Measurements from ENCODE around the gene PPP4R3B. TPM values are rescaled to one million over a fixed set of nuclear protein-coding genes. Genes with fewer than 3 reads are reported as not detected.

The PPP4R3B gene
- total and polyA plus RNA-seq, 2 of the 8 experiments (the other 6 are each of a cell fraction or from before 2014, with no cell fraction given): 8.5 to 39.1 TPM

DNA sequence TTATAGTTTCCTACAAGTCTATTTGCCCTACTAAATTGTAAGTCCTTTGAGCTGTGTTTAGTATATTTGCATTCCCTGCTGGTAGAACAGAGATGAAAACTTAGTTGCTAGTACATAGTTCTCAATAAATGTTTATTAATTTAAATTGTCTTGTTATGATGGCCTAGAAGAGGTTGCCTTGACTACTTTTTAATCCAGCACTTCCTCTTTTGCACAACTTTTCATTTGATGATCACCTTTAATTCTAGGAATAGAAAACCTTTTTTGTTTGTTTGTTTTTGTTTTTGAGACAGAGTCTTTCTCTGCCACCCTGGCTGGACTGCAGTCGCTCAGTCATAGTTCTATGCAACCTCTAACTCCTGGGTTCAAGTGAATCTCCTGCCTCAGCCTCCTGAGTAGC lies 91.2 kb downstream of the PPP4R3B start:
- no peak overlapping the region for H3K56ac ChIP-seq (replicated peaks; ENCODE audit: insufficient read length, low read depth, low read length)
- no peaks in the 10 kb centered on the region for H3K27me3 ChIP-seq (replicated peaks in 1 of 4; ENCODE audit: control insufficient read depth in 3 of 4, extremely low read depth in 1 of 4, insufficient read depth in 3 of 4, low read length in 3 of 4)
- H4K8ac ChIP-seq (ENCODE audit: extremely low read depth, insufficient read depth, low read length): no peak overlapping the region
- no peak overlapping the region for H3K9ac ChIP-seq (replicated peaks in 1 of 4; ENCODE audit: extremely low read depth in 1 of 4, low read depth in 3 of 4, low read length in 3 of 4)
- CTCF ChIA-PET (ENCODE audit: partially characterized antibody): interaction anchor here (0.6 kb wide), 1 partner anchor 126 kb away, joined by 3 read pairs; no protein-coding TSS in a partner anchor
- H3K79me2 ChIP-seq (ENCODE audit: control insufficient read depth in 1 of 2, insufficient read depth in 2 of 2, low read length in 2 of 2): no peaks in the 10 kb centered on the region
- no peaks in the 10 kb centered on the region for H3K4me1 ChIP-seq (replicated peaks in 1 of 4; ENCODE audit: control insufficient read depth in 3 of 4, insufficient read depth in 4 of 4, low read length in 3 of 4)
- no peak for DNase-seq (ENCODE audit: low read depth in 1 of 2, low spot score in 2 of 2)
- H3K36me3 ChIP-seq (ENCODE audit: control insufficient read depth in 2 of 4, insufficient read depth in 4 of 4, low read length in 3 of 4): peaks cover 0 to 10% (median 2%) of the 10 kb centered on the region in 4 experiments; a peak in 2 of 8 replicates
- H4K5ac ChIP-seq (ENCODE audit: insufficient read length, low read depth, low read length): no peak overlapping the region
- no peak overlapping the region for H3K18ac ChIP-seq (ENCODE audit: extremely low read depth, low read length)
- no peak overlapping the region for H2AK5ac ChIP-seq (ENCODE audit: low read depth, low read length)
- no peak overlapping the region for H3K23ac ChIP-seq (ENCODE audit: insufficient read length)
- no peak overlapping the region for H2BK15ac ChIP-seq (ENCODE audit: low read length)
- WGBS, 2 experiments (ENCODE audit: extremely low coverage in 1 of 2, insufficient coverage in 1 of 2, insufficient read length in 1 of 2, insufficient replicate concordance in 2 of 2, low coverage in 1 of 2, low lambda C conversion rate in 2 of 2, missing lambda C conversion rate in 1 of 2): 92% methylated on average over 1 of the region's 1 CpG; no CpG with 5 or more reads in 1 of the 2 experiments
- H2AFZ ChIP-seq (ENCODE audit: low read length): no peak overlapping the region
- no peak overlapping the region for H3K14ac ChIP-seq (ENCODE audit: insufficient read length)
- H2BK20ac ChIP-seq (ENCODE audit: low read length): no peak overlapping the region
- H3K9me3 ChIP-seq (ENCODE audit: insufficient read depth in 2 of 2, low read depth in 1 of 2, low read length in 1 of 2): no peaks in the 10 kb centered on the region
- H3K79me1 ChIP-seq (ENCODE audit: low read depth, low read length): no peaks in the 10 kb centered on the region
- H2BK120ac ChIP-seq (replicated peaks; ENCODE audit: low read depth, low read length): no peak overlapping the region
- no peak overlapping the region for H3K27ac ChIP-seq (ENCODE audit: low read depth, low read length)
- no peak for FAIRE-seq
- H4K91ac ChIP-seq (replicated peaks; ENCODE audit: insufficient read length, low read length): no peak overlapping the region
- POLR2A ChIA-PET (ENCODE audit: partially characterized antibody): no interaction called here
- no peak overlapping the region for H2BK5ac ChIP-seq (ENCODE audit: low read depth, low read length)
- H3K4ac ChIP-seq (replicated peaks; ENCODE audit: insufficient read length, low read depth, low read length): no peak overlapping the region
- no peak overlapping the region for H2BK12ac ChIP-seq (ENCODE audit: low read depth, low read length)
- no peaks in the 10 kb centered on the region for H4K20me1 ChIP-seq (replicated peaks in 1 of 2; ENCODE audit: control insufficient read depth in 1 of 2, insufficient read depth in 2 of 2, low read length in 2 of 2)
- no peak for TF ChIP-seq CHD2 (IDR thresholded peaks at IDR 0.05; ENCODE audit: low read length)
- H3K4me2 ChIP-seq (ENCODE audit: insufficient read depth in 1 of 2, low read depth in 2 of 2, low read length in 2 of 2): no peak overlapping the region
- H3K4me3 ChIP-seq (ENCODE audit: extremely low read depth in 1 of 4, insufficient read depth in 2 of 4, low read depth in 3 of 4, low read length in 4 of 4): no peak overlapping the region
- H3K23me2 ChIP-seq (ENCODE audit: low read depth, low read length): no peaks in the 10 kb centered on the region
